Kidney epithelial cell (primary cell): ENCODE results near the gene REXO4. TPM values are rescaled to one million over a fixed set of nuclear protein-coding genes. Genes with fewer than 3 reads are reported as not detected.

Source experiments
- DNase-seq: peaks from one replicate; pipeline ENCODE4 v3.0.0-alpha.2; 2010; ENCODE audit warnings: low read depth
- H3K27me3 ChIP-seq: 2 replicates; pipeline ENCODE4 v1.6.0; 2011; ENCODE audit warnings: low read length; ENCODE audit not compliant: control insufficient read depth, insufficient read depth
- H3K36me3 ChIP-seq: 2 replicates; pipeline ENCODE4 v1.5.1; 2011; ENCODE audit warnings: low read length; ENCODE audit not compliant: control insufficient read depth, insufficient read depth
- H3K4me3 ChIP-seq: 2 replicates; pipeline ENCODE4 v1.5.1; 2011; ENCODE audit warnings: low read depth, mild to moderate bottlenecking, control low read depth, low read length
- total RNA-seq: library from RNA; depleted of rRNA; stranded (reverse); fragments of >200 nt; gene quantifications from 2 replicates; pipeline ENCODE4 v1.2.3, GENCODE V29; 2015
- TF ChIP-seq, protein P1 (sequence below): IDR thresholded peaks from 2 replicates; pipeline ENCODE4 v1.5.1; 2011; ENCODE audit warnings: mild to moderate bottlenecking, moderate library complexity, low read length, control low read depth, inconsistent platforms; ENCODE audit not compliant: insufficient read depth, poor library complexity, severe bottlenecking

REXO4 gene
- total RNA-seq, 1 donor from 2014 or later = 23.1 TPM

- no peak overlapping the region for H3K4me3 ChIP-seq
- H3K27me3 ChIP-seq = peaks cover 3% of the 10 kb centered on the region
- TF ChIP-seq, protein P1, sequence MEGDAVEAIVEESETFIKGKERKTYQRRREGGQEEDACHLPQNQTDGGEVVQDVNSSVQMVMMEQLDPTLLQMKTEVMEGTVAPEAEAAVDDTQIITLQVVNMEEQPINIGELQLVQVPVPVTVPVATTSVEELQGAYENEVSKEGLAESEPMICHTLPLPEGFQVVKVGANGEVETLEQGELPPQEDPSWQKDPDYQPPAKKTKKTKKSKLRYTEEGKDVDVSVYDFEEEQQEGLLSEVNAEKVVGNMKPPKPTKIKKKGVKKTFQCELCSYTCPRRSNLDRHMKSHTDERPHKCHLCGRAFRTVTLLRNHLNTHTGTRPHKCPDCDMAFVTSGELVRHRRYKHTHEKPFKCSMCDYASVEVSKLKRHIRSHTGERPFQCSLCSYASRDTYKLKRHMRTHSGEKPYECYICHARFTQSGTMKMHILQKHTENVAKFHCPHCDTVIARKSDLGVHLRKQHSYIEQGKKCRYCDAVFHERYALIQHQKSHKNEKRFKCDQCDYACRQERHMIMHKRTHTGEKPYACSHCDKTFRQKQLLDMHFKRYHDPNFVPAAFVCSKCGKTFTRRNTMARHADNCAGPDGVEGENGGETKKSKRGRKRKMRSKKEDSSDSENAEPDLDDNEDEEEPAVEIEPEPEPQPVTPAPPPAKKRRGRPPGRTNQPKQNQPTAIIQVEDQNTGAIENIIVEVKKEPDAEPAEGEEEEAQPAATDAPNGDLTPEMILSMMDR = no peak
- H3K36me3 ChIP-seq = no peaks in the 10 kb centered on the region
- no peak for DNase-seq
Measured at GRCh38 chr9:133436681-133437080, 18.9 kb upstream of the REXO4 start.

DNA sequence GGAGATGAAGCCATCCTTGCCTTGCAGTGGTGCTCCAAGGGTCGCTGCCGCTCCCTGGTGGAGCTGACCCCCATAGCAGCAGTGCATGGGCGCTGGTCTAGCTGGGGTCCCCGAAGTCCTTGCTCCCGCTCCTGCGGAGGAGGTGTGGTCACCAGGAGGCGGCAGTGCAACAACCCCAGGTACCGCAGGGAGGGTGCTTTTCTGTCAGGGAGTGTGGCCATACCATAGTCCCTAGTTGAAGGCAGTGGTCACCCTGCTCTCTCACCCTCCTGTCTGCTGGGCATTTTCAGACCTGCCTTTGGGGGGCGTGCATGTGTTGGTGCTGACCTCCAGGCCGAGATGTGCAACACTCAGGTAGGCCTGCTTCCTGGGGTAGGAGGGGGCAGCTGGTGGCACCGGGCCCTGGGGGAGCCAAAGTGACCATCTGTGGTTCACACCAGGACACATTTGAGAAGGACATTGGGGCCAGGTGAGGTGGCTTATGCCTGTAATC lies 15.6 kb upstream of the REXO4 start:
- DNase-seq = no peak

DNA sequence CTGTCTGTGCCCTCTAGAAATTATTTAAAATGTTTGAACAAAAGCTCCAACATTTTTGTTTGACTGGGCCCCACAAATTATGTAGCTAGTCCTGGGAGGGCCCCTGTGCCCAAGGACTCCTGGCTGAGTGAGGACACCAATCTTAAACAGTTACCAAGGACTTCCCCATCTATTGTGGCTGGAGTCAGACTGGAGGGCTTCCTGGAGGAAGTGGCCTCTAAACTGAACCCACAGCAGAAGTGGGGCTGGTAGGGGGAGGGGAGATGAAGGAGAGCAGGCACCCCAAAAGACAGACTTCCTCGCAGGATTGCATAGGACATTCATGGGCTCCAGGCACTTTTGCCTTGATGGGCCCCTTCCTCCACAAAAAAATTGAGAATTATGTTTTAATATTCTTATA lies 12.4 kb upstream of the REXO4 start:
- TF ChIP-seq, protein P1 = no peak
- no peak for DNase-seq
- Histone ChIP-seq H3K4me3 (no peak overlapping the region), H3K27me3 (peaks cover 22% of the 10 kb centered on the region), H3K36me3 (no peaks in the 10 kb centered on the region)

More for the DNA sequence above, 15.6 kb upstream of the REXO4 start:
- H3K27me3 ChIP-seq = peaks cover 8% of the 10 kb centered on the region
- no peaks in the 10 kb centered on the region for H3K36me3 ChIP-seq
- TF ChIP-seq, protein P1 = no peak
- no peak overlapping the region for H3K4me3 ChIP-seq

- no peak overlapping the region for H3K4me3 ChIP-seq
- H3K36me3 ChIP-seq = no peaks in the 10 kb centered on the region
- TF ChIP-seq, protein P1 = peak; percentile 70
- H3K27me3 ChIP-seq = peaks cover 25% of the 10 kb centered on the region
- no peak for DNase-seq
Measured at GRCh38 chr9:133429641-133430161, 11.9 kb upstream of the REXO4 start.

GRCh38 chr9:133429214-133429613 lies 11.4 kb upstream of the REXO4 start:
- Histone ChIP-seq H3K4me3 (no peak overlapping the region), H3K27me3 (peaks cover 28% of the 10 kb centered on the region), H3K36me3 (no peaks in the 10 kb centered on the region)
- TF ChIP-seq, protein P1 = no peak
- DNase-seq = no peak

DNA sequence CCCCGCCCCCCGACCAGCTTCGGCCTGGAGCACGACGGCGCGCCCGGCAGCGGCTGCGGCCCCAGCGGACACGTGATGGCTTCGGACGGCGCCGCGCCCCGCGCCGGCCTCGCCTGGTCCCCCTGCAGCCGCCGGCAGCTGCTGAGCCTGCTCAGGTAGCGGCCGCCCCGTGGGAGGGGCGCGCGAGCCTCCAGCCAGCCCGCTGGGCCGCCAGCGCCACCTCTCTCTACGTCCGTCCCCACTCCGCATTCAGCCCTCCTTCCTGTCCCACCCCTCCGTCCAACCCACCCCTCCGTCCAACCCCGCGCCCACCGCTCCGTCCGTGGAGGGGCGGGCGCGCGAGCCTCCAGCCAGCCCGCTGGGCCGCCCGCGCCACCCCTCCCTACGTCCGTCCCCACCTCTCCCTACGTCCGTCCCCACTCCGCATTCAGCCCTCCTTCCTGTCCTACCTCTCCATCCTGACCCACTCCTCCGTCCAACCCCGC lies 10.8 kb upstream of the REXO4 start:
- TF ChIP-seq, protein P1 = no peak
- Histone ChIP-seq H3K36me3 (no peaks in the 10 kb centered on the region), H3K27me3 (peaks cover 30% of the 10 kb centered on the region), H3K4me3 (peak overlapping the region; percentile 20)
- DNase-seq = no peak
